ENCODE measurements around the gene CCDC18.

CCDC18 gene

GRCh38 chr1:93251966-93252365 is 71.4 kb downstream of the CCDC18 start:
- no peak overlapping the region for H3K4me3 ChIP-seq (ENCODE audit: low read length, poor library complexity, severe bottlenecking)
- no peak overlapping the region for H2AFZ ChIP-seq (ENCODE audit: low read length)
- no peak overlapping the region for H3K9ac ChIP-seq (ENCODE audit: low read depth, low read length, poor library complexity, severe bottlenecking)
- no peaks in the 10 kb centered on the region; the same call in 1 of the 2 replicates for H3K79me2 ChIP-seq (ENCODE audit: insufficient read depth, low read length)
- no peaks in the 10 kb centered on the region for H3K4me1 ChIP-seq (ENCODE audit: insufficient read depth, low read length, poor library complexity, severe bottlenecking)
- no peaks in the 10 kb centered on the region for H3K9me2 ChIP-seq (replicated peaks; ENCODE audit: low read depth, low read length)
- no peaks in the 10 kb centered on the region for H4K20me1 ChIP-seq (ENCODE audit: insufficient read depth, low read length, poor library complexity, severe bottlenecking)
- no peak overlapping the region for H3K4me2 ChIP-seq (ENCODE audit: low read depth, low read length, poor library complexity, severe bottlenecking)
- no peaks in the 10 kb centered on the region for H3F3A ChIP-seq (ENCODE audit: low read depth)
- H3K27me3 ChIP-seq (ENCODE audit: insufficient read depth, low read length, poor library complexity, severe bottlenecking) = no peaks in the 10 kb centered on the region
- TF ChIP-seq EZH2phosphoT487 (IDR thresholded peaks at IDR 0.05; ENCODE audit: borderline replicate concordance) = no peak
- no peak for TF ChIP-seq CTCF (conservative IDR thresholded peaks at IDR 0.05; ENCODE audit: low read length)
- peaks cover 6% of the 10 kb centered on the region; the same call in 1 of the 2 replicates for H3K9me3 ChIP-seq (ENCODE audit: insufficient read depth, low read depth, low read length)
- H3K36me3 ChIP-seq (ENCODE audit: insufficient read depth, low read length) = peaks cover 26% of the 10 kb centered on the region; the same call in 1 of the 2 replicates

DNA sequence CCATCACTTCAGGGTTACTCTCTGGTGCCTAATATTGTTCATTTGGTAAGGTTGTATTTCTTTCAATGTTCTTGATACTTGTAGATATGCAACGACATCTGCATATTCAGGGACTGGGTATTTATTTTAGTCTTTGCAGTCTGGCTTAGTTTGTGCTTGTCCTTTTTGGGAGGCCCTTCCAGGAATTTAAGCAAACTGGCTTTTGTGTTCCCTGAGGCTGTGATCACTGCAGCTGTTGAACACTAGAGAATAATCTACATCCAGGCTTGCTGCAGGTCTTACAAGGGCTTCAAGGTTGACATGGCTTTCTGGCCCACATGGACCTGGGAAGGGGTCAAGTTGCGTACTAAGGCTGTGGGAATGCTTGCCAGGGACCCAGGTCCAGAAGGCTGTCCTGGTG is 72.1 kb downstream of the CCDC18 start:
- Histone ChIP-seq H3K4me3 (ENCODE audit: low read length, poor library complexity, severe bottlenecking) (no peak overlapping the region), H3K9me3 (ENCODE audit: insufficient read depth, low read depth, low read length) (peaks cover 6% of the 10 kb centered on the region; the same call in 1 of the 2 replicates), H3K9ac (ENCODE audit: low read depth, low read length, poor library complexity, severe bottlenecking) (no peak overlapping the region), H3K4me1 (ENCODE audit: insufficient read depth, low read length, poor library complexity, severe bottlenecking) (no peaks in the 10 kb centered on the region), H3K36me3 (ENCODE audit: insufficient read depth, low read length) (peaks cover 26% of the 10 kb centered on the region; the same call in 1 of the 2 replicates), H2AFZ (ENCODE audit: low read length) (no peak overlapping the region), H4K20me1 (ENCODE audit: insufficient read depth, low read length, poor library complexity, severe bottlenecking) (no peaks in the 10 kb centered on the region), H3K4me2 (ENCODE audit: low read depth, low read length, poor library complexity, severe bottlenecking) (no peak overlapping the region), H3F3A (ENCODE audit: low read depth) (no peaks in the 10 kb centered on the region), H3K27me3 (ENCODE audit: insufficient read depth, low read length, poor library complexity, severe bottlenecking) (no peaks in the 10 kb centered on the region), H3K9me2 (replicated peaks; ENCODE audit: low read depth, low read length) (no peaks in the 10 kb centered on the region), H3K79me2 (ENCODE audit: insufficient read depth, low read length) (no peaks in the 10 kb centered on the region; the same call in 1 of the 2 replicates)
- no peak for TF ChIP-seq EZH2phosphoT487 (IDR thresholded peaks at IDR 0.05; ENCODE audit: borderline replicate concordance)
- TF ChIP-seq CTCF (conservative IDR thresholded peaks at IDR 0.05; ENCODE audit: low read length) = no peak

GRCh38 chr1:93253516-93253915 is 73.0 kb downstream of the CCDC18 start:
- H3K9me2 ChIP-seq (replicated peaks; ENCODE audit: low read depth, low read length) = no peaks in the 10 kb centered on the region
- no peaks in the 10 kb centered on the region for H3K27me3 ChIP-seq (ENCODE audit: insufficient read depth, low read length, poor library complexity, severe bottlenecking)
- no peaks in the 10 kb centered on the region; the same call in 1 of the 2 replicates for H3K79me2 ChIP-seq (ENCODE audit: insufficient read depth, low read length)
- H4K20me1 ChIP-seq (ENCODE audit: insufficient read depth, low read length, poor library complexity, severe bottlenecking) = no peaks in the 10 kb centered on the region
- H3K9me3 ChIP-seq (ENCODE audit: insufficient read depth, low read depth, low read length) = peaks cover 6% of the 10 kb centered on the region; the same call in 1 of the 2 replicates
- H3K9ac ChIP-seq (ENCODE audit: low read depth, low read length, poor library complexity, severe bottlenecking) = no peak overlapping the region
- no peak overlapping the region for H3K4me2 ChIP-seq (ENCODE audit: low read depth, low read length, poor library complexity, severe bottlenecking)
- no peaks in the 10 kb centered on the region for H3K4me1 ChIP-seq (ENCODE audit: insufficient read depth, low read length, poor library complexity, severe bottlenecking)
- H2AFZ ChIP-seq (ENCODE audit: low read length) = no peak overlapping the region
- no peak overlapping the region for H3K4me3 ChIP-seq (ENCODE audit: low read length, poor library complexity, severe bottlenecking)
- H3K36me3 ChIP-seq (ENCODE audit: insufficient read depth, low read length) = peaks cover 26% of the 10 kb centered on the region; the same call in 1 of the 2 replicates
- TF ChIP-seq EZH2phosphoT487 (IDR thresholded peaks at IDR 0.05; ENCODE audit: borderline replicate concordance) = no peak
- TF ChIP-seq CTCF (conservative IDR thresholded peaks at IDR 0.05; ENCODE audit: low read length) = no peak
- H3F3A ChIP-seq (ENCODE audit: low read depth) = no peaks in the 10 kb centered on the region
